ENCODE data around the gene RANBP2.
"Not testable (repeated sequence)": the region's sequence is repeated elsewhere in the genome, so short reads cannot be mapped to it uniquely, and the experiment has no call there.

DNA sequence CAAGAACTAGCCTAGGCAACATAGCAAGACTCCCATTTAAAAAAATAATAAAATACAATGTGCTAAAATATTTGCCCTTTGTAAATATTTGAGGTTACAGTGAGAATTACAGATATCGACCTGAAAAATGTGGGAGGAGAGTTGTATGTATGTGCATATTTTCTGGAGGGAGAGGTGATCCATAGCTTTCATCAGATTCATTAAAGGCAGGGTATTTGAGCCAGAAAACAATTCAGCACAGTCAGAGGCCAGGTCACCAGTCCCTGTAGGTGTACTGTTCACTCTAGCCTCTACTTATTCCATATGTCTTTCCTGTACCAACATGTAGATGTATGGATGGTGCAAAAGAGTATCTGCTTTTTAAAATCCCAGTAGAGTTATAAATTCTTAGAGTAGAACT is 49.0 kb upstream of the RANBP2 start:
- TF ChIP-seq, protein P1, sequence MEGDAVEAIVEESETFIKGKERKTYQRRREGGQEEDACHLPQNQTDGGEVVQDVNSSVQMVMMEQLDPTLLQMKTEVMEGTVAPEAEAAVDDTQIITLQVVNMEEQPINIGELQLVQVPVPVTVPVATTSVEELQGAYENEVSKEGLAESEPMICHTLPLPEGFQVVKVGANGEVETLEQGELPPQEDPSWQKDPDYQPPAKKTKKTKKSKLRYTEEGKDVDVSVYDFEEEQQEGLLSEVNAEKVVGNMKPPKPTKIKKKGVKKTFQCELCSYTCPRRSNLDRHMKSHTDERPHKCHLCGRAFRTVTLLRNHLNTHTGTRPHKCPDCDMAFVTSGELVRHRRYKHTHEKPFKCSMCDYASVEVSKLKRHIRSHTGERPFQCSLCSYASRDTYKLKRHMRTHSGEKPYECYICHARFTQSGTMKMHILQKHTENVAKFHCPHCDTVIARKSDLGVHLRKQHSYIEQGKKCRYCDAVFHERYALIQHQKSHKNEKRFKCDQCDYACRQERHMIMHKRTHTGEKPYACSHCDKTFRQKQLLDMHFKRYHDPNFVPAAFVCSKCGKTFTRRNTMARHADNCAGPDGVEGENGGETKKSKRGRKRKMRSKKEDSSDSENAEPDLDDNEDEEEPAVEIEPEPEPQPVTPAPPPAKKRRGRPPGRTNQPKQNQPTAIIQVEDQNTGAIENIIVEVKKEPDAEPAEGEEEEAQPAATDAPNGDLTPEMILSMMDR (IDR thresholded peaks at IDR 0.05): not testable (repeated sequence)
- not testable (repeated sequence) for TF ChIP-seq POLR2A, POLR2AphosphoS5 (IDR thresholded peaks at IDR 0.05)
